TTC549 (cell line): ENCODE data around the gene ANXA2.
A peak's percentile ranks its signal among the peaks of the same experiment; 100 is the strongest.
"Not testable (repeated sequence)": the region's sequence is repeated elsewhere in the genome, so short reads cannot be mapped to it uniquely, and the experiment has no call there.

Experiments used
- FAIRE-seq: peaks from 2 replicates; lab custom pipeline; 2012; peaks lifted over from hg19 to GRCh38; lab: Jason Lieb, UNC

Gene ANXA2

DNA sequence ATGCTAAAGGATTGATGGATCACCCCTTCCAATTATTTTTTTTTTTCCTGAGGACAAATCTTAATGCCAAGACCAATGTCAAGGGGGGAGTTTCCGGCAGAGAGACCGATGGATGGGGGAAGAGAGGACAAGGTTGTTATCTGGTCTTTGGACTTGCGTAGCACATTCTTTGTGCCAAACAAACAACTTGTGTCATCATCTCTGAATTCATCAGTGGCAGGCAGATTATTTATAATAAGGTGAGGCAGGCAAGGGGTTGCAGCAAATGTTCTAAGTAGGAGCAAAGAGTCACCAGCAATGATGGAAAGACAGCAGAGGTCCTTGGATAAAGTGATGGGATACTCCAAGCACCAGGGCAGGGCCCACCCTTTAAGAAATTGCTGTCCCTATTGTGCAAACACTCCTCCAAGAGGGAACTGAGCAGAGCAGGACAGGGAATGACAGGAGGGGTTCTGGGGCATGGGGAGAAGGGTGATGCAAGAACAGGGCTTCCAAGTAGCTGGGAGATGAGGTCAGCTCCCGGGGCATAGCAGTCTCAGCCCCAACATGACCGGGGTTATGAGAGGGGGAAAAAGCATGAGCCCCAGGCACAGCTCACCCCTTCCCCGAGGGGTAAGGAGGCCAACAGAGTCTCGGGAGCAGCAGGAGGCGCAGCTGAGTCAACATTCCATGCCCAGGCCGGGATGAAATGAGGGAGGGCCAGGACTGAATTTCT is 57.4 kb downstream of the ANXA2 start:
- no peak for FAIRE-seq

DNA sequence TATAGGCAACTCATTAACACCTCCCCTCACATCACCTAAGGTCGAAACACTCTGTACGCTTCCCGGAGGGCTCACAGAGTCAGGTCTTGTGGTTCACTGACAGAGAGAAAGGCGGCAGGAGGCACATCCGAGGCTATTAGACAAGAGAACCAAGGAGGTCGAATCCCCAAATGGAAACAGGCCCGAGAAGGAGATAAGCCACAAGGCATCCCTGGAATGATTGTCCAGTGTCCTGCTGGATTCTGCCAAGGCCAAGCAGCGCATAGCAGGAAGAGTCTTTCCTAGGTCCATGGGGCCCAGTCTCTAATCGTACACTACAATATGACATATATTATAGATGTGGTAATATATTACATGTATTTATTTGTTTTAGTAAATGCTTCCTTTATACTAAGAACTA is 58.5 kb downstream of the ANXA2 start:
- no peak for FAIRE-seq

- no peak for FAIRE-seq
Measured at GRCh38 chr15:60338810-60339209, 59.0 kb downstream of the ANXA2 start.

GRCh38 chr15:60337076-60337475 is 60.7 kb downstream of the ANXA2 start:
- FAIRE-seq: no peak

GRCh38 chr15:60335296-60335695 is 62.5 kb downstream of the ANXA2 start:
- FAIRE-seq: not testable (repeated sequence)

- peak; percentile 9 for FAIRE-seq
Measured at GRCh38 chr15:60328852-60329443, 68.8 kb downstream of the ANXA2 start.

DNA sequence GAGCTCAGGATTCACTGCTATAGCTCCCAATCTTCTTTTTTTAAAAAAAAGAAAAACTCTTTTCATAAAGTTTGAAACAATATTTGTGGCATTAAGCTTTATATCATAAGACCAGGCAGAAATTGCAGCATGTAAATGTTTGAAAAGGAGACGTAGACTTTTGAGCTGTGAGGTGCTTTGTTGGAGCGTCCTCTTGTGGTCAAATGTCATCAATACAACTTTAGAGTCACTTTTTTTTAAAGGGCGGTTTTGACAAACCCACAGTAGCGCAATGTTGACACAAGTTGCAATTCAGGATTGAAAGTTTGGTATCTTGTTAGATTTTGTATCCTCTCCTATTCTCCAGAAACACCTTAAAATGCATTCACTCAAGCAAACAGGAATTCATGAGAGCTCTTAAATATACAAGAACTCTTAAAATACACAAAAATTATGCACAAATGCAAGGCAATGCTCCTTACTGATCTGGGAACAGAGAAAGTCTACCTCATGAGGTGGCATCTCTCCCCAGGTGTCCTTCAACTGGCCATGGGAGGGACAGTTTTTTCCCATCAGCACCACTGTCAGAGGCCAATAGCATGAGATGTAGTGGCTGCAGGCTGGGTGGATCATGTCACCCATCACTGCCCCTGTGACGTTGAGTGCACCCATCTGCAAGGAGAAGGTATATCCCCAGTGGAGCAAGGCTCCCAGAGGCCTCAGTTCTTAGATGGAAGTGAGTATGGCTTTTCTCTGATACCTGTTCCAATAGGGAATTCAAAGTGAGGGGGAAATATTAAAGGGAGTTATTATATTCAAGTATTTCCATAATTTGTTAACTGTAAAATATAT is 70.7 kb downstream of the ANXA2 start:
- FAIRE-seq: peak; percentile 87

- FAIRE-seq: no peak
Measured at GRCh38 chr15:60326343-60326742, 71.4 kb downstream of the ANXA2 start.

- no peak for FAIRE-seq
Measured at GRCh38 chr15:60325905-60326304, 71.9 kb downstream of the ANXA2 start.

DNA sequence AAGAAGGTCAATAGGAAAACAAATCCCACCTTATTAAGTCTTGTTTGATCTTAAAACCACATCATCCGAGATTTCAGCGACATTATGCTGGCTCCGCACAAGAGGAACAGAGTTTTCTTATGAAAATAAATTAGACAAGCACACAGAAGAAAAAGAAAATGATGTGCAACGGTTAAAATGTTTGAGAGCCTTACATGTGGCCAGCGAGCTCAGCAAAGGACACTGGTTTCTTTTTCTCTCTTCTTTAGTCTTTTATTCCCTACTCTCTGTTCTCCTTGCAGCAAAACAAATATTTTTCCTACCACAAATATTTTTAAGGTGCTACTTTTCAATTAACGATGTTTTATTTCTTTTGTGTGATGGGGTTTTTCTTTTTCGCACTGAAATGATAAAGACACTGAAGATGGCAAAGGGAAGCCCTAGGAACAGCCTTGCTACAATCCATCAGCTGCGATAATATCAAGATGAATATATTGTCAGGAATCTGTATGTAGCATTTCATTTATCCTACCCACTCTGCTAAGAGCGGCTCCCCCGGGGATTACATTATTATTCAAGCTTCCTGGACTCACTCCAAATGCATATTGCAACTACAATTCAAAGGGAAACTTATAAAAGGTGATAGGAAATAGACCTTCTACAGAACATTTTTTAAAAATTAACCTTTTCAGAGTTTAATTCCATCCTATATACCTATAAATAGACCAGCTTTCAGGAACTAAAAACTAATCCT is 72.9 kb downstream of the ANXA2 start:
- FAIRE-seq: no peak

DNA sequence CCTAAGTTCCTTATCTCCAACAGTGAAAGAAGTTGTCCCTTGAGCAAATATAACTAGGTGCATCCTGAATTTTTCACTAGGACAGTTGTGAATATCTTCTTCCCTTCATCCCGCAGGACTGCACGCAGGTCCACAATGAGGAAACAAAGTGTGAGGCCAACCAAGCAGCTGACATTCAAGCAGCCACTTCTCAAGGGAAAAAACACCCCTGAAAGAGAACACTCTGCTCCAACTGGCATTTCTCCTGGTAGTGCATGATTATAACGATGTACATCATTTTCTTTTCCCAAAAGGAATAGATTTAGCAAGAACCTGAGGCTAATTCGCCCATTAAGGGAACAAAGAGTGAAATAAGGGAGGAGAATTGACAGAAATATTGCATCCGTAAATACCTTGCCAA is 74.5 kb downstream of the ANXA2 start:
- no peak for FAIRE-seq

DNA sequence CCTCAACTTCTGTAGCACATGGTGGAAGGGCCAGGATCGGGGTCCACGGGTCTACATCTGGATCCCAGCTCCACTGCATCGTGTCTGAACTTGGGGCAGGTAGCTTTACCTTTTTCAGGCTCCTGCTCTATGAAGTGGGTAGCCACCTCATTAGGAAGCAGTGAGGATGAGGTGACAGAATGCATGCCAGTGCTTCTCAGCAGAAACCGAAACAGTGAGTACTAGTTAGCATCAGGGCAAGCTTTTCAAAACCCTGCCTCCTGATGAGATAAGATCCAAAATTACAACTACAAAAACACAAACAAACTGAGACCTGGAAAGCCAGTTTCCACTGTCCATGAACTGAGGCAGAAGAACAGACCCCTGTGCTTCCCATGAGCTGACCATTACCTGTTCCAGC is 77.4 kb downstream of the ANXA2 start:
- no peak for FAIRE-seq

DNA sequence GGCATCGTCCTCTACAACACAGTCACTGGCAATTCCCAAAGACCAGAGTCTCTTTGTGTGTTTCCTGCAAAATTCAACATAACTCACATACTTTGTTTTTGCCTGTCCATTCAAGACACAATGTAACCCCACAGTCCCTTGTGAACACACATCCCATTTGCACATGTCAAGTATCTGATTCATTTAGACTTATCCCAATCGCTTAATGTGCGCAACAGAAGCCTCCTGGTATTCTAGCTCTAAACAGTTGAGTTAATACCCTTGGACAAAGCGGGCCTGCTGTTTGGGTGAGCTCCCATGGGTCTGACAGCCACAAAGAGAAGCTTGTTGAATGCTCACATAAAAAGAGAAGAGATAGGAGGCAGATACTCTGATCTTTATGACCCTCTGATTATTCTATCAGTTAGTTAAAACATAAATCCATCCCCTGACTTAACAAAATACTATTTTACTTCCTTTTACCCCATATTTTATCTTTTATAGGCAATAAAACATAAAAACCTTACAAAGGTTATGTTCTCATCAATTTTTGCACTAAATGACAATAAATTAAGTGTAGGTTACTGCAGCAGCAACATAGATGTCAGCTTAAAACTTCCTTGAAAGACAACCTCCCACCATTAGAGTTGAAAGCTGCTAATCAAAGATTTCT is 79.4 kb downstream of the ANXA2 start:
- FAIRE-seq: no peak

DNA sequence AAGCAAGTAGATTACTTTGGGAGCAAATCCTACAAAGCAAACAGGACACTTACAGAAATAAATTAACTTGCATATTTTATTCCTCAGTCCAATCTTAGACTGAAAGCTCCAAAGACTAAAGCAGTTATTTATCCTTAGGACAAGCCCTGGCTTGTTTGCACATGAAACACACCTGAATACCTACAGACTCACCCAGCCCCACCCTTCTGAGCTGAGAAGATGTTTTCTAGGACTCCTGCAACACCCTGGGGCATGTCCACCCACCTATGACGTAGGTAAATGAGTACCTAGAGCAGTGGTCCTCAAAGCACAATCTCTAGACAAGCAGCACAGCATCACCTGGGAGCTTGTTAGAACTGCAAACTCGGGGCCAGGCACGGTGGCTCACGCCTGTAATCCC is 80.8 kb downstream of the ANXA2 start:
- no peak for FAIRE-seq

DNA sequence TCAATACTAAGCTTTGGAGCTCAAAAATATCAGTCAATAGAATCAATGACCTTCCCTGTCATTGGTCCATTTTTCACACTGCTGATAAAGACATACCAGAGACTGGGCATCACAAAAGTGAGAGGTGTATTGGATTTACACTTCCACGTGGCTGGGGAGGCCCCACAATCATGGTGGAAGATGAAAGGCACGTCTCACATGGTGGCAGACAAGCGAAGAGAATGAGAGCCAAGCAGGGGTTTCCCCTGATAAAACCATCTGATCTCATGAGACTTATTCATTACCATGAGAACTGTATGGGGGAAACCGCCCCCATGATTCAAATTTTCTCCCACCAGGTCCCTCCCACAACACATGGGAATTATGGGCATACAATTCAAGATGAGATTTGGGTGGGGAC is 81.9 kb downstream of the ANXA2 start:
- no peak for FAIRE-seq

GRCh38 chr15:60313906-60314305 is 83.9 kb downstream of the ANXA2 start:
- FAIRE-seq: no peak

- FAIRE-seq: no peak
Measured at GRCh38 chr15:60307034-60307433, 90.8 kb downstream of the ANXA2 start.

DNA sequence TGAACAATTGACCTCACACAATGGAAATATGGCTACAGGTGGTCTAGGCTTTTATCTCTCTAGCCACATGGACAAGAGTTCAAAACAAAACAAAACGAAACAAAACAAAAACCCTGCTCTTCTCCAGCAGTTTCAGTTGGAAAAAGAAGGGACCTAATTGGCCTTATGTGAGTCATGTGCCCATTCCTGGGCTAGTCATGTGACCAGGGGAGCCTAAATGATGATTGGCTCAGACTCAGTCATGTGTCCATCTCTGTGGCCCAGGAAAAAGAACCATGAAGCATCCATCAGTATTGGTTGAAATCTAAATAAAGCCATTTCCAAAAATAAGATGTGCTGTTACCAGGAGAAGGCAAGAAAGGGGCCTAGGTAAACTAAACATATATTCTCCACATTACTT is 96.8 kb downstream of the ANXA2 start:
- no peak for FAIRE-seq

GRCh38 chr15:60299452-60300047 is 98.2 kb downstream of the ANXA2 start:
- FAIRE-seq: no peak
